Liver (tissue), 2 donors: ENCODE results near the gene ZDHHC4.

Experiments
- FOXA1 ChIP-seq: IDR thresholded peaks from 2 replicates; pipeline ENCODE4 v1.6.1; 2016; ENCODE audit warnings: antibody characterized with exemption
- TF ChIP-seq, protein P1 (sequence below): fragments of 150-350 bp; IDR thresholded peaks from 2 replicates; pipeline ENCODE4 v1.5.1; 2017; ENCODE audit warnings: improper control_type of control experiment, low read depth, low read length; ENCODE audit not compliant: missing input control
- donor health status: healthy.

- TF ChIP-seq FOXA1, result no peak
- TF ChIP-seq, protein P1, sequence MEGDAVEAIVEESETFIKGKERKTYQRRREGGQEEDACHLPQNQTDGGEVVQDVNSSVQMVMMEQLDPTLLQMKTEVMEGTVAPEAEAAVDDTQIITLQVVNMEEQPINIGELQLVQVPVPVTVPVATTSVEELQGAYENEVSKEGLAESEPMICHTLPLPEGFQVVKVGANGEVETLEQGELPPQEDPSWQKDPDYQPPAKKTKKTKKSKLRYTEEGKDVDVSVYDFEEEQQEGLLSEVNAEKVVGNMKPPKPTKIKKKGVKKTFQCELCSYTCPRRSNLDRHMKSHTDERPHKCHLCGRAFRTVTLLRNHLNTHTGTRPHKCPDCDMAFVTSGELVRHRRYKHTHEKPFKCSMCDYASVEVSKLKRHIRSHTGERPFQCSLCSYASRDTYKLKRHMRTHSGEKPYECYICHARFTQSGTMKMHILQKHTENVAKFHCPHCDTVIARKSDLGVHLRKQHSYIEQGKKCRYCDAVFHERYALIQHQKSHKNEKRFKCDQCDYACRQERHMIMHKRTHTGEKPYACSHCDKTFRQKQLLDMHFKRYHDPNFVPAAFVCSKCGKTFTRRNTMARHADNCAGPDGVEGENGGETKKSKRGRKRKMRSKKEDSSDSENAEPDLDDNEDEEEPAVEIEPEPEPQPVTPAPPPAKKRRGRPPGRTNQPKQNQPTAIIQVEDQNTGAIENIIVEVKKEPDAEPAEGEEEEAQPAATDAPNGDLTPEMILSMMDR, result no peak
Measured at GRCh38 chr7:6606866-6607583, 29.8 kb downstream of the ZDHHC4 start.
